Mesothelial cell of epicardium (in vitro differentiated cells): ENCODE results near the gene INCENP. TPM values are rescaled to one million over a fixed set of nuclear protein-coding genes. Genes with fewer than 3 reads are reported as not detected.
"Not testable (repeated sequence)": the region's sequence is repeated elsewhere in the genome, so short reads cannot be mapped to it uniquely, and the experiment has no call there.

ENCODE experiments used
- DNase-seq, 2 experiments: peaks; one replicate each; pipeline ENCODE4 v3.0.0; 2021; ENCODE audit warnings: low spot score in 2 of 2; ENCODE audit not compliant: unreplicated experiment in 2 of 2
- H3K27ac Mint-ChIP-seq: 2 replicates; pipeline ENCODE4 v1.8.0; 2021; ENCODE audit warnings: mixed read lengths
- H3K27me3 Mint-ChIP-seq: 2 replicates; pipeline ENCODE4 v1.8.0; 2021; ENCODE audit warnings: low read depth, mixed read lengths
- H3K36me3 Mint-ChIP-seq: 2 replicates; pipeline ENCODE4 v1.8.0; 2021; ENCODE audit warnings: mixed read lengths
- H3K4me1 Mint-ChIP-seq: 2 replicates; pipeline ENCODE4 v1.8.0; 2021; ENCODE audit warnings: mixed read lengths
- H3K4me3 Mint-ChIP-seq: 2 replicates; pipeline ENCODE4 v1.8.0; 2021; ENCODE audit warnings: mild to moderate bottlenecking, moderate library complexity, mixed read lengths
- H3K9me3 Mint-ChIP-seq: 2 replicates; pipeline ENCODE4 v1.8.0; 2021; ENCODE audit warnings: mixed read lengths
- total RNA-seq: library from RNA; stranded (reverse); gene quantifications from 3 replicates; pipeline ENCODE4 v1.2.1, GENCODE V29; 2021
- TF ChIP-seq, protein P1 (sequence below): fragments of 200-600 bp; sonication (generic); IDR thresholded peaks from one replicate; pipeline ENCODE4 v1.5.0; 2021; ENCODE audit warnings: antibody characterized with exemption; ENCODE audit not compliant: unreplicated experiment

INCENP gene
- total RNA-seq = 50.4 to 51.6 TPM (median 50.9 TPM) in 3 replicates

DNA sequence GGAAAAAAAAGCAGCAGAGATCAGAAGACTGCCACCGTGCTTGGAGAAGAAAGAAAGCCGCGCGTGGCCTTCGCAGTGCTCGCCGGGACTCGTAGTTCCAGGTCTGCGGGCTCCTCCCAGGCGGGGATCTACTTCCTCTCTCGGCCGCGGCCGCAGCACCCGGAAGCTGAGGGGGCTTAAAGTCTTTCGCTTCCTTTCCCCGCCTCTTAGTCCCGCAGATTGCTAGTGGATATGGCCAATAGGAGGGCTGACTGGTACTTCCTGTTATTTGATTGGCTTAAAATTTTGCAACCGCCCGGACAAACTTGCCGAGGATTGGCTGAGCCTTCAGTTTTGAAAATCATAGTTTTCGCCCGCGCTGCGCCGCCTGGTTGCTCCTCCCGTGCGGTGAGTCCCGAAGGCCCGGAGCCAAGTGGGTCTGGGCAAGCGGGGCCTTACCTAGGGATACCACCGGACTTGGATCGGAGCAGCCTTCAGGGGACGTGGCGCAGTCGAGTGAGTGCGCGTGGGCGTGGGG, at the start of gene INCENP:
Gene INCENP (plus strand): TSS at position 343 of the 517 bp plus-strand sequence. CDS start 4,151 bp downstream, outside the sequence.
- no peaks in the 10 kb centered on the region for H3K27me3 Mint-ChIP-seq
- peak within 1 kb of the TSS; percentile 97 for H3K4me3 Mint-ChIP-seq
- TF ChIP-seq, protein P1, sequence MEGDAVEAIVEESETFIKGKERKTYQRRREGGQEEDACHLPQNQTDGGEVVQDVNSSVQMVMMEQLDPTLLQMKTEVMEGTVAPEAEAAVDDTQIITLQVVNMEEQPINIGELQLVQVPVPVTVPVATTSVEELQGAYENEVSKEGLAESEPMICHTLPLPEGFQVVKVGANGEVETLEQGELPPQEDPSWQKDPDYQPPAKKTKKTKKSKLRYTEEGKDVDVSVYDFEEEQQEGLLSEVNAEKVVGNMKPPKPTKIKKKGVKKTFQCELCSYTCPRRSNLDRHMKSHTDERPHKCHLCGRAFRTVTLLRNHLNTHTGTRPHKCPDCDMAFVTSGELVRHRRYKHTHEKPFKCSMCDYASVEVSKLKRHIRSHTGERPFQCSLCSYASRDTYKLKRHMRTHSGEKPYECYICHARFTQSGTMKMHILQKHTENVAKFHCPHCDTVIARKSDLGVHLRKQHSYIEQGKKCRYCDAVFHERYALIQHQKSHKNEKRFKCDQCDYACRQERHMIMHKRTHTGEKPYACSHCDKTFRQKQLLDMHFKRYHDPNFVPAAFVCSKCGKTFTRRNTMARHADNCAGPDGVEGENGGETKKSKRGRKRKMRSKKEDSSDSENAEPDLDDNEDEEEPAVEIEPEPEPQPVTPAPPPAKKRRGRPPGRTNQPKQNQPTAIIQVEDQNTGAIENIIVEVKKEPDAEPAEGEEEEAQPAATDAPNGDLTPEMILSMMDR = no peak
- DNase-seq = peak; percentile 90 to 94
- H3K36me3 Mint-ChIP-seq = no peaks in the 10 kb centered on the region
- no peaks in the 10 kb centered on the region for H3K9me3 Mint-ChIP-seq
- peaks cover 21% of the 10 kb centered on the region for H3K4me1 Mint-ChIP-seq
- peak within 1 kb of the TSS; percentile 96 for H3K27ac Mint-ChIP-seq

DNA sequence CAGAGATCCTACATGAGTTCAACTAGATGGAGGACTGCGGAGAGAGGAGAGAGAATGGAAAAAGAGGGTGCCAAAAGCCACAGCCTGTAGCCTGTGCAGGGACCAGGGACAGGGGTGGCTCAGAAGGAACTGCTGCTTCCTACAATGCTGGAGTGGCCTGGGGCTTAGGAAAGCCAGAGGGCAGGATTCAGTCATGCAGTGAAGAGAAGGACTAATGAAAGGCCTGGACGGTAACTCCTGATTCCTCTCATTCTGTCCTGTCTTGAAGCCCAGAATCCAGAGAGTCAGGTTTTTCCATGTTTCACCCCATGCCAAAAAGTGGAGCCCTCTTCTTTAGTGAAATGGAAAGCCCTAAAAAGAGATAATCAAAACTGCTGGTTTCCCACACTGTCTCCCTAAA, 48.4 kb upstream of the INCENP start:
- Mint-ChIP-seq H3K36me3 (no peaks in the 10 kb centered on the region), H3K9me3 (no peaks in the 10 kb centered on the region), H3K4me1 (no peaks in the 10 kb centered on the region), H3K27me3 (no peaks in the 10 kb centered on the region), H3K27ac (no peak overlapping the region), H3K4me3 (no peak overlapping the region)
- no peak for DNase-seq
- TF ChIP-seq, protein P1 = no peak

DNA sequence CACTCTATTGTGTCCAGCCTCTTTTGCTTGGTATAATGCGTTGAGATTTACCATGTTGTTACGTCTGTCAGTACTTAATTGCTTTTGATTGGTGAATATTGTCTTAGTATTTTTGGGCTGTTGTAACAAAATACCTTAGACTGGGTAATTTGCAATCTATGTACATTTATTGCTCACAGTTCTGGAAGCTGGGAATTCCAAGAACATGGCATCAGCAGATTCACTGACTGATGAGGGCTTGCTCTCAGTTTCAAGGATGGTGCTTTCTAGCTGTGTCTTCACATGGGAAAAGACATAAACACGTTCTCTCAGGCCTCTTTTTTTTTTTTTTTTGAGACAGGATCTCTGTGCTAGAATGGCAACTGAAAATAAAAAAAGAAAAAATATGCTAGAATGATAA, 46.7 kb upstream of the INCENP start:
- H3K9me3 Mint-ChIP-seq = no peaks in the 10 kb centered on the region
- TF ChIP-seq, protein P1 = no peak
- no peak overlapping the region for H3K27ac Mint-ChIP-seq
- H3K27me3 Mint-ChIP-seq = no peaks in the 10 kb centered on the region
- DNase-seq = no peak
- peaks cover 2% of the 10 kb centered on the region for H3K4me1 Mint-ChIP-seq
- no peak overlapping the region for H3K4me3 Mint-ChIP-seq
- H3K36me3 Mint-ChIP-seq = no peaks in the 10 kb centered on the region

- Mint-ChIP-seq H3K36me3 (no peaks in the 10 kb centered on the region), H3K27me3 (no peaks in the 10 kb centered on the region), H3K9me3 (peaks cover 4% of the 10 kb centered on the region), H3K4me3 (no peak overlapping the region), H3K4me1 (peaks cover 2% of the 10 kb centered on the region), H3K27ac (no peak overlapping the region)
- DNase-seq = peak; percentile 62 to 89
- TF ChIP-seq, protein P1 = peak; percentile 87
Measured at GRCh38 chr11:62081378-62082291, 42.2 kb upstream of the INCENP start.

DNA sequence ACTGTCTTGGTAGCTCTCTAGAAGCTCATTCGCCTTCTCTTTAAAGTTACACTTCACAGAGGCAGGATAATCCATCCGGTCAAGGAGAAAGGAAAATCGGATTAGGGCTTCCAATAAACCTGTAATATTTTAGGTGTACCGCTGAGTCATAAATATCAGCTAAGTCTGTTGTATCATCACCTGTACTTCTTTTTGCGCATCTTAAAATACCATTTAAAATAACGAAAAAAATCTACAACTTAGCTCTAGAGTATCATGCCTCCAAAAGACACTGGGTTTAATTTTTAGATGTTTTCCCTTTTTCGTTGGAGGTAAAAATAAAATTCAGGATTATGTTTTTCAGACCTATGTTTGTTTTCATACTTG, 41.5 kb upstream of the INCENP start:
- no peaks in the 10 kb centered on the region for H3K27me3 Mint-ChIP-seq
- no peaks in the 10 kb centered on the region for H3K36me3 Mint-ChIP-seq
- H3K27ac Mint-ChIP-seq = no peak overlapping the region
- H3K9me3 Mint-ChIP-seq = peaks cover 4% of the 10 kb centered on the region
- TF ChIP-seq, protein P1 = peak; percentile 32
- peaks cover 2% of the 10 kb centered on the region for H3K4me1 Mint-ChIP-seq
- no peak overlapping the region for H3K4me3 Mint-ChIP-seq
- no peak for DNase-seq

- not testable (repeated sequence) for H3K4me3 Mint-ChIP-seq, H3K27ac Mint-ChIP-seq, H3K27me3 Mint-ChIP-seq, DNase-seq, H3K4me1 Mint-ChIP-seq, H3K36me3 Mint-ChIP-seq
- H3K9me3 Mint-ChIP-seq = peaks cover 11% of the 10 kb centered on the region
Measured at GRCh38 chr11:62084801-62085200, 39.0 kb upstream of the INCENP start.
